ENCODE results near the gene ELAC1. TPM values are rescaled to one million over a fixed set of nuclear protein-coding genes. Genes with fewer than 3 reads are reported as not detected.
"Not testable (repeated sequence)": the region's sequence is repeated elsewhere in the genome, so short reads cannot be mapped to it uniquely, and the experiment has no call there.

ELAC1 gene
- total and polyA plus RNA-seq, 4 donors, result 7.3 to 14.2 (median 11.9) TPM

- Histone ChIP-seq H3K4me3 (ENCODE audit: low read depth, low read length) (no peak overlapping the region), H3K27me3 (ENCODE audit: control insufficient read depth, insufficient read depth, low read length) (no peaks in the 10 kb centered on the region), H3K36me3 (ENCODE audit: control insufficient read depth, insufficient read depth, low read length) (no peaks in the 10 kb centered on the region), H3K4me1 (ENCODE audit: control insufficient read depth, insufficient read depth, low read length) (no peaks in the 10 kb centered on the region), H3K9me3 (ENCODE audit: control insufficient read depth, insufficient read depth, low read length) (peaks cover 8% of the 10 kb centered on the region), H3K27ac (ENCODE audit: low read depth, low read length) (no peak overlapping the region)
- WGBS (ENCODE audit: insufficient coverage), result no CpG with 5 or more reads among the region's 1 CpG
- DNase-seq (ENCODE audit: low read depth in 4 of 6, low spot score in 6 of 6), result no peak
Observed at GRCh38 chr18:50961974-50962373, 5.9 kb upstream of the ELAC1 start.

DNA sequence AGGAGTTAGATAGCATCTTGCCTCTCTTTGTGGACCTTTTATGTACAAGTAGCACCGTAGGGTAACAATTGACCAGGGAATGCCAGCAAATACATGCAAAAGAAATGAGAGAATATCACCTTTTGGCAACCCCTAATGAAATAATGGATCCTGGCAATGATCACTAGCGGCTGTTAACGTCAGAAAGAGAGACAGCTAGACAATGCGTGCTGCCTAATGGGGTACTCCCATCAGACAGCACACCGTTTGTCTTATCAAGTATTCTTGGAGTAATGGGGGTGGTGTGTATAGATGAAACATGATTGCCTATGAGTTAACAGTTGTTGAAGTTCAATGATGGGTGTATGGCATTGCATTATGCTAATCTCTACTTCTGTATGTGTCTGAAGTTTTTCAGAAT, 1.6 kb downstream of the ELAC1 start:
- Histone ChIP-seq H3K27me3 (ENCODE audit: control insufficient read depth, insufficient read depth, low read length) (no peaks in the 10 kb centered on the region), H3K4me3 (ENCODE audit: low read depth, low read length) (no peak overlapping the region), H3K4me1 (ENCODE audit: control insufficient read depth, insufficient read depth, low read length) (peaks cover 4% of the 10 kb centered on the region), H3K9me3 (ENCODE audit: control insufficient read depth, insufficient read depth, low read length) (no peaks in the 10 kb centered on the region), H3K36me3 (ENCODE audit: control insufficient read depth, insufficient read depth, low read length) (peaks cover 3% of the 10 kb centered on the region), H3K27ac (ENCODE audit: low read depth, low read length) (no peak overlapping the region)
- WGBS (ENCODE audit: insufficient coverage), result no CpG with 5 or more reads among the region's 5 CpGs
- peak in 1 of 6 donors; percentile 30 for DNase-seq (ENCODE audit: low read depth in 4 of 6, low spot score in 6 of 6)

- Histone ChIP-seq H3K9me3 (ENCODE audit: control insufficient read depth, insufficient read depth, low read length) (no peaks in the 10 kb centered on the region), H3K4me1 (ENCODE audit: control insufficient read depth, insufficient read depth, low read length) (peaks cover 4% of the 10 kb centered on the region), H3K4me3 (ENCODE audit: low read depth, low read length) (no peak overlapping the region), H3K27ac (ENCODE audit: low read depth, low read length) (no peak overlapping the region), H3K27me3 (ENCODE audit: control insufficient read depth, insufficient read depth, low read length) (no peaks in the 10 kb centered on the region), H3K36me3 (ENCODE audit: control insufficient read depth, insufficient read depth, low read length) (peaks cover 5% of the 10 kb centered on the region)
- WGBS (ENCODE audit: insufficient coverage), result no CpG with 5 or more reads among the region's 2 CpGs
- DNase-seq (ENCODE audit: low read depth in 4 of 6, low spot score in 6 of 6), result peak in 2 of 6 donors; percentile 18 to 43
Observed at GRCh38 chr18:50970006-50970405, 2.2 kb downstream of the ELAC1 start.

DNA sequence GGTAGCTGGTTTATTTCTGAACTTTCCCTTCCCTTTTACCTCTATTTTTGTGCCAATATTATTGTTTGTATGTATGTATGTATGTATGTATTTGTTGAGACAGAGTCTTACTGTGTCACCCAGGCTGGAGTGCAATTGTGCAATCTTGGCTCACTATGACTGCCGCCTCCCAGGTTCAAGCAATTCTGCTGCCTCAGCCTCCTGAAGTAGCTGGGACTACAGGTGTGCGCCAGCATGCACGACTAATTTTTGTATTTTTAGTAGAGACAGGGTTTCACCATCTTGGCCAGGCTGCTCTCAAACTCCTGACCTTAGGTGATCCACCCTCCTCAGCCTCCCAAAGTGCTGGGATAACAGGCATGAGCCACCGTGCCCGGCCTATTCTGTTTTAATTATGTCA, 4.6 kb downstream of the ELAC1 start:
- DNase-seq (ENCODE audit: low read depth in 4 of 6, low spot score in 6 of 6); H3K4me3 ChIP-seq (ENCODE audit: low read depth, low read length); H3K9me3 ChIP-seq (ENCODE audit: control insufficient read depth, insufficient read depth, low read length); H3K27ac ChIP-seq (ENCODE audit: low read depth, low read length); H3K4me1 ChIP-seq (ENCODE audit: control insufficient read depth, insufficient read depth, low read length); H3K27me3 ChIP-seq (ENCODE audit: control insufficient read depth, insufficient read depth, low read length): not testable (repeated sequence)
- H3K36me3 ChIP-seq (ENCODE audit: control insufficient read depth, insufficient read depth, low read length), result peaks cover 19% of the 10 kb centered on the region
- 89% methylated on average over 1 of the region's 5 CpGs for WGBS (ENCODE audit: insufficient coverage)

- no peaks in the 10 kb centered on the region for H3K27me3 ChIP-seq (ENCODE audit: control insufficient read depth, insufficient read depth, low read length)
- peaks cover 9% of the 10 kb centered on the region for H3K9me3 ChIP-seq (ENCODE audit: control insufficient read depth, insufficient read depth, low read length)
- WGBS (ENCODE audit: insufficient coverage), result 100% methylated on average over 1 of the region's 4 CpGs
- H3K4me3 ChIP-seq (ENCODE audit: low read depth, low read length), result no peak overlapping the region
- H3K27ac ChIP-seq (ENCODE audit: low read depth, low read length), result no peak overlapping the region
- no peaks in the 10 kb centered on the region for H3K4me1 ChIP-seq (ENCODE audit: control insufficient read depth, insufficient read depth, low read length)
- peaks cover 20% of the 10 kb centered on the region for H3K36me3 ChIP-seq (ENCODE audit: control insufficient read depth, insufficient read depth, low read length)
- DNase-seq (ENCODE audit: low read depth in 4 of 6, low spot score in 6 of 6), result no peak
Observed at GRCh38 chr18:50973367-50974126, 5.7 kb downstream of the ELAC1 start.

GRCh38 chr18:50977037-50977760, 9.4 kb downstream of the ELAC1 start:
- DNase-seq (ENCODE audit: low read depth in 4 of 6, low spot score in 6 of 6), result no peak
- Histone ChIP-seq H3K36me3 (ENCODE audit: control insufficient read depth, insufficient read depth, low read length) (peaks cover 24% of the 10 kb centered on the region), H3K9me3 (ENCODE audit: control insufficient read depth, insufficient read depth, low read length) (peaks cover 9% of the 10 kb centered on the region), H3K4me1 (ENCODE audit: control insufficient read depth, insufficient read depth, low read length) (no peaks in the 10 kb centered on the region), H3K27me3 (ENCODE audit: control insufficient read depth, insufficient read depth, low read length) (no peaks in the 10 kb centered on the region), H3K27ac (ENCODE audit: low read depth, low read length) (no peak overlapping the region), H3K4me3 (ENCODE audit: low read depth, low read length) (no peak overlapping the region)
- 89% methylated on average over 5 of the region's 5 CpGs for WGBS (ENCODE audit: insufficient coverage)

DNA sequence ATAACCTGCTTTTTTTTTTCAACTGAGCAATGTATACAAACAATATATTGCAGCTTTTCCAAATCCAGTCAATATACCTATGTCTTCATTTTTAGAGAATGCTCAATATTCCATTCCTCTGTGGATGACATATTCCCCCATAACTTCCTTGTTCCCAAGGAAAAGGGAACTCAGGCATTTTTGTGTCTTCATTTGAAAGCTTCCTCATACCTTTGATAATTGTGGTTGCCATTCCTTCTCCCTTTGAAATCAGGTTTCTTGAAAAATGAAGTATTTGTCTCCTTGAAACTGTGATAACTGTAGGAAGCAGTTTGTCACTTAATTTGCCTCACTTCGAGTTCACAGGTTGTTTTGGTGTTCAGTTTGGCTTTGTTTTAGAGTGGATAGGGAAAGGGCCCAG, 13.5 kb downstream of the ELAC1 start:
- Histone ChIP-seq H3K36me3 (ENCODE audit: control insufficient read depth, insufficient read depth, low read length) (peaks cover 20% of the 10 kb centered on the region), H3K9me3 (ENCODE audit: control insufficient read depth, insufficient read depth, low read length) (peaks cover 8% of the 10 kb centered on the region), H3K27me3 (ENCODE audit: control insufficient read depth, insufficient read depth, low read length) (no peaks in the 10 kb centered on the region), H3K4me1 (ENCODE audit: control insufficient read depth, insufficient read depth, low read length) (no peaks in the 10 kb centered on the region), H3K27ac (ENCODE audit: low read depth, low read length) (no peak overlapping the region), H3K4me3 (ENCODE audit: low read depth, low read length) (no peak overlapping the region)
- no CpG with 5 or more reads among the region's 1 CpG for WGBS (ENCODE audit: insufficient coverage)
- DNase-seq (ENCODE audit: low read depth in 4 of 6, low spot score in 6 of 6), result no peak

GRCh38 chr18:50982086-50982801, 14.4 kb downstream of the ELAC1 start:
- Histone ChIP-seq H3K27ac (ENCODE audit: low read depth, low read length) (no peak overlapping the region), H3K36me3 (ENCODE audit: control insufficient read depth, insufficient read depth, low read length) (peaks cover 12% of the 10 kb centered on the region), H3K4me1 (ENCODE audit: control insufficient read depth, insufficient read depth, low read length) (no peaks in the 10 kb centered on the region), H3K4me3 (ENCODE audit: low read depth, low read length) (no peak overlapping the region), H3K9me3 (ENCODE audit: control insufficient read depth, insufficient read depth, low read length) (peaks cover 2% of the 10 kb centered on the region), H3K27me3 (ENCODE audit: control insufficient read depth, insufficient read depth, low read length) (no peaks in the 10 kb centered on the region)
- peak in 1 of 6 donors; percentile 63 for DNase-seq (ENCODE audit: low read depth in 4 of 6, low spot score in 6 of 6)
- WGBS (ENCODE audit: insufficient coverage), result 59% methylated on average over 3 of the region's 8 CpGs

DNA sequence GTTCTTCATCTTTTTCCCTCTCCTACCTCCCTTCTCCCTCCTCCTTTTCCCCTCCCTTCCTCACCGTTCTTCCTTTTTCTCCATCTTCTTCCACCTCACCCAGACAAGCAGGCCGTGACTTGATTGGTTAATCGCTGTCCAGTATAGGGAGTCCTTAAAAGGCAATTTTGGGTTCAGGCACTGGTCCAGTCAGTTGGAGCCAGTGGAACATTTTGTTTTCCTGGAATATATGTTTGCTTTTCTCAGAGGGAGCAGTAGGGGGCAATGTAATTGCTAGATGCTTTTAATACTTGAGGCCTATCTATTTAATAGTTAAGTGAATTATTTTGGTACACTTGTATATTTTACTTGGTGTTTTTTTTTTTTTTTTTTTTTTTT, 15.0 kb downstream of the ELAC1 start:
- H3K9me3 ChIP-seq (ENCODE audit: control insufficient read depth, insufficient read depth, low read length), result no peaks in the 10 kb centered on the region
- H3K27ac ChIP-seq (ENCODE audit: low read depth, low read length), result no peak overlapping the region
- WGBS (ENCODE audit: insufficient coverage), result no CpG with 5 or more reads among the region's 3 CpGs
- H3K4me1 ChIP-seq (ENCODE audit: control insufficient read depth, insufficient read depth, low read length), result no peaks in the 10 kb centered on the region
- peaks cover 10% of the 10 kb centered on the region for H3K36me3 ChIP-seq (ENCODE audit: control insufficient read depth, insufficient read depth, low read length)
- H3K4me3 ChIP-seq (ENCODE audit: low read depth, low read length), result no peak overlapping the region
- peak in 1 of 6 donors; percentile 25 for DNase-seq (ENCODE audit: low read depth in 4 of 6, low spot score in 6 of 6)
- no peaks in the 10 kb centered on the region for H3K27me3 ChIP-seq (ENCODE audit: control insufficient read depth, insufficient read depth, low read length)

Measured in spinal cord (tissue), 10 donors.